GM21786 (cell line): ENCODE measurements around the gene DENND4C.
"Not testable (repeated sequence)": the region's sequence is repeated elsewhere in the genome, so short reads cannot be mapped to it uniquely, and the experiment has no call there.

Experiments used
- ATAC-seq: cut with Tn5 transposase; IDR thresholded peaks from one replicate; pipeline ENCODE4 v1.9.1; 2021; ENCODE audit not compliant: unreplicated experiment

Gene DENND4C

DNA sequence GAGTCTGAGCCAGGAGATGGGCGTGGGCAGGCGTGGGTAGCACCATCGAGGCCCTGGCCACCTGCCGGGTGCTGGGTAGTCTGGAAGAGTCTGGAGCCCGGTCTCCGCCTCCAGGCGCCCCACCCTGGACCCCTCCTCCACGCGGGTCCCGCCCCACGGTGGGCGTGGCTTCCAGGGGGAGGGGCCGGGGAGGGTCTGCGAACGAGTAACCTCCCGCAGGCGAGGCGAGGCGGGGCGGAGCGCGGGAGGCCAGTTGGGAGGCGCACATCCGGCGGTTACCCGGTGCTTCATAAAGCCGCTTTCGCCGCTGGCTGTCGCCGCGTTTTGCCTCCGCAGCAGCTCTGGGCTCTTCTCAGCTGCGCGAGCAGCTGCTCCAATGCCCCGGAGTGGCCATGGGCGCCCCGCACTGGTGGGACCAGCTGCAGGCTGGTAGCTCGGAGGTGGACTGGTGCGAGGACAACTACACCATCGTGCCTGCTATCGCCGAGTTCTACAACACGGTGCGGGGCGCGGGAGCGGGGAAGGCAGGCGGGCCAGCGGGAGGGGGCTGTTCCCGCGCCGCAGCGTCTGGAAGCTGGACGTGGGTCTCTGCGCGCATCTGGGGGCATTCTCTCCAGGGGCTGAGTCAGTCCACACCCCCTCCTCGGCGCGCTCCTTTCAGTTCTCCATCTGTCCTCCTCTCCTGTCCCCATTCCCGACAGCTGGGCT lies 178.4 kb downstream of the DENND4C start, which contains the start of gene ACER2:
Gene ACER2 (plus strand): TSS at position 317 of the 708 bp plus-strand sequence. CDS start 76 bp downstream, at position 393.
- ATAC-seq = peak; percentile 89

DNA sequence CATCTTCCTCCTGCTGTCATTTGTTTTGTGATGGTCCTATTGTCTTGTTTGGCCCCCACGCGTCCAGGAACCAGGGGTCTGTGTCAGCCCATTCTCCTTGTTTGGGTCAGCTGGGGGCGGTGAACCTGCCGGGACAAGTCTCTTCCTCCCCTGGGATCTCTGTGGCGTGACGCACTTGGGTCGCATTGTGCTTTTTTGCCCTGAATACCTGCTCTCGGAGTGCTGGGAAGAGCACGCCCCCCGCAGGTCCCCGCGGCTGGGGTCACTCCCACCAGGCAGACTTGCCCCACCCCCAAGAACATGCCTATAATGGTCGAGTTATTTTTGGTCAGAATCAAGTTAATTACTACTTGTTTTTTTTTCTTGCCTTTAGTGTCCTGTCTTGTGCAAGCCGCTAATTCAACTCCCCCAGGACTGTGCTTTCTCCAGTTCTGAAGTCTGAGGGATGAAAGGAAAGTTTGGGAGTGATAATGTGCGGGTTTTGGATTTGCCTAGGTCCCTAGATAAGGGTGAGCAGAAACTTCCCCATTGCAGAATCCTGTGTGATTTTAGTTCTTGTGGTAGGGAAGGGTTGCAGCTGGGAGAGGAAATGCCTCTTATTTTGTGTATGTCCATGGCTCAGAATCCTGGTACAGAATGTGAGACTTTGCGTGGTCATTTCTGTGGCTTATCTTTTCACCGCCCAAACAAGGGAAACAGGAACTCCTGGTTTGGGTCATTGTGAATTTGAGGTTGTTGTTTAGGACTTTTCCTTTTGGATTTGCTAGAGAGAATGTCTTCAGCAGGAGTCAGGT lies 179.1 kb downstream of the DENND4C start:
- ATAC-seq = peak; percentile 25

DNA sequence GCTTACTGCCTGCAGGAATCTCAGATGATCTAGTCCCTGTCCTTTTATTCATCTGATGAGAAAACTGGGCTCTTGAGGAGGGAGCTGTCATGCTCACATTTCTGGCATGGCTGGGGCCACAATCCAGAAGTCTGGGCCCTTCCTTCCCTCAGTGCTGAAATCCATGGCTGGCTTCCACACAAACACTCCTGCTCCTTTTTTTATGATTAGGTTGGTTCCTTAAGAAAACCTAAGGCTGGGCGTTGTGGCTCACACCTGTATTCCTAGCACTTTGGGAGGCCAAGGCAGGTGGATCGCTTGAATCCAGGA lies 179.7 kb downstream of the DENND4C start:
- ATAC-seq = no peak

DNA sequence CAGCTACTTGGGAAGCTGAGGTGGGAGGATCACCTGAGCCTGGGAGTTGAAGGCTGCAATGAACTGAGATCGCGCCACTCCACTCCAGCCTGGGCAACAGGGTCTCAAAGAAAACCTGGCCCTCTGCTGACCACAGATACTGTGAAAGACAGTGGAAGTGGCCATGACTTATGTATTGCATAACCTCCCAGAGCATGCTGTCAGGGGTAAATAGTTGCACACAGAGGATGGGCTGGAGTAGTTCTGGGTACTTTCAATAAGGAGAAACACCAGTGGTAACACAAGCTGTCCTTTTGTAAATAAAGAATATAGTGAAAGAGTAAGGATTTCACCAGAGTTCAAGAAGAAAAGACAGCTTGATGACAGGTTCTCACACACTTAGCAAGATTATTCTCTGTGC lies 180.1 kb downstream of the DENND4C start:
- ATAC-seq = no peak

DNA sequence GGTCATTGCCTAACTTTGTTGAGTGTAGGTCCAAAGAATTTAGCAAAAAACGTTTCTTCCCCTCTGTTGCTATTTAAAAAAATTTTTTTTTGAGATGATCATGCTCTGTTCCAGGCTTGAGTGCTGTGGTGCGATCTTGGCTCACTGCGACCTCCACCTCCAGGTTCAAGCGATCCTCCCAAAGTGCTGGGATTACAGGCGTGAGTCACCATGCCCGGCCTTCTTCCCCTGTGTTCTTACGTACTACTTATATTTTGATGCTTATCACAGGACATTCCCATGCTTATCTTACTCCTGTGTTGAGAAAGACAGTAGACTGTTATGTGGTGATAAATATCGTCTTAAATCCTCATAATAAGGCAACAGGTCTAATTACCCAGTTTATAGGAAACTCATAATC lies 180.8 kb downstream of the DENND4C start:
- ATAC-seq = no peak

DNA sequence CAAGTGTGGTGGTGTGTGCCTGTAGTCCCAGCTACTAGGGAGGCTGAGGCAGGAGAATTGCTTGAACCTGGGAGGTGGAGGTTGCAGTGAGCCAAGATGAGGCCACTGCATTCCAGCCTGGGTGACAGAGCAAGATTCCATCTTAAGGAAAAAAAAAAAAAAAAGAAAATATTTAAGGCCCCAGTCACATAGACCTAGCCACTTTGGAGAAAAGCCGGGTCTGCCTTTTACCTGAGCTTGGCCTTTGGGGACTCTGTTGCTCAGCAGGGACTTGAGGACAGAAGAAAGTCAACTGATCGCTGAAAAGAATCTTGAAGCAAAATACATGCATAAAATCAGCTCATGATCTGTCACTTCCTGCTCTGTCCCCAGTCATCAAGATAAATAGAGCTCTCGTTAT lies 183.0 kb downstream of the DENND4C start:
- ATAC-seq = not testable (repeated sequence)

DNA sequence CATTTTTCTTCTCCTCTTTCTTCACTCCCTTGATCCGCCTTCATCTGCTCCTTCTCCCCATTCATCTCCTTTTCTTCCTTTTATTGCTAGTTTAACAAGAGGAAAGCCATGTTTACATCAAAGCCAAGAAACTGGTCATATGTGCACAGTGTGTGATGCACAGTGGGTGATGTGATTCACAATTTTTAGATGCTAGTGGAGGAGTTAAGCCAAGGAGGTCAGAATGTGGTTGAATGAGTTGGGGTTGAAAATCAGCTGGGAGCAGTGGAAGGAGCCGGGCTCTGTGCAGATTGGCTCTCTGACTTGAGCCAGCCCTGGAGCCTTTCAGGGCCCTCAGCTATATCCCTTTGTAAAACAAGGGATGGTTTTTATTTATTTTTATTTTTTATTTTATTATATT lies 185.7 kb downstream of the DENND4C start:
- no peak for ATAC-seq

DNA sequence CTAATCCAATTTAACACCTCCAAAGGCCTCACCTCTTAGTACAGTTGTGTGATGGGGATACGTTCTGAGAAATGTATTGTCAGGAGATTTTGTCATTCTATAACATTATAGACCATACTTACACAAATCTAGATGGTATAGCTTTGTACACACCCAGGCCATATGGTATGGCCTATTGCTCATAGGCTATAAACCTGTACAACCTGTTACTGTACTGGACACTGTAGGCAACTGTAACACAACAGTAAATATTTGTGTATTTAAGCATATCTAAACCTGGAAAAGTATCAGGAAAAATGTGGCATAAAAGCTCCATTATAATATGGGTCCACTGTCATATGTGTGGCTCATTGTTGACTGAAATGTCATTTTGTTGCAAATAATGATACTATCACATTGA lies 190.4 kb downstream of the DENND4C start:
- ATAC-seq = no peak
